Measurements from ENCODE around the gene MPP1. TPM values are rescaled to one million over a fixed set of nuclear protein-coding genes. Genes with fewer than 3 reads are reported as not detected.

MPP1 gene
- total RNA-seq, 1 experiment from 2014 or later: 27.0 TPM

GRCh38 chrX:154822029-154822428 is 16.7 kb upstream of the MPP1 start:
- Histone ChIP-seq H3K9me3 (no peaks in the 10 kb centered on the region), H3K27me3 (replicated peaks; ENCODE audit: control insufficient read depth, insufficient read depth, low read length) (no peaks in the 10 kb centered on the region), H3K4me3 (ENCODE audit: low read depth, low read length) (no peak overlapping the region), H3K4me1 (no peaks in the 10 kb centered on the region), H3K36me3 (ENCODE audit: control insufficient read depth, insufficient read depth, low read length) (no peaks in the 10 kb centered on the region)
- H3K36me3 Mint-ChIP-seq (ENCODE audit: insufficient read depth, unreplicated experiment): no peaks in the 10 kb centered on the region
- no peak overlapping the region for H3K4me3 Mint-ChIP-seq (ENCODE audit: unreplicated experiment)
- no TSS peak for BruUV-seq (replicated peaks)
- H3K4me1 Mint-ChIP-seq (ENCODE audit: low read depth, unreplicated experiment): no peaks in the 10 kb centered on the region
- intact Hi-C loops (cut with micrococcal nuclease; ENCODE audit: unreplicated experiment): no loop called here
- no peak for DNase-seq
- CTCF ChIA-PET: no interaction called here
- POLR2A ChIA-PET: no interaction called here
- H3K27me3 Mint-ChIP-seq (ENCODE audit: insufficient read depth, unreplicated experiment): no peaks in the 10 kb centered on the region
- no peak overlapping the region for H3K27ac Mint-ChIP-seq (ENCODE audit: unreplicated experiment)
- TF ChIP-seq, protein P1, sequence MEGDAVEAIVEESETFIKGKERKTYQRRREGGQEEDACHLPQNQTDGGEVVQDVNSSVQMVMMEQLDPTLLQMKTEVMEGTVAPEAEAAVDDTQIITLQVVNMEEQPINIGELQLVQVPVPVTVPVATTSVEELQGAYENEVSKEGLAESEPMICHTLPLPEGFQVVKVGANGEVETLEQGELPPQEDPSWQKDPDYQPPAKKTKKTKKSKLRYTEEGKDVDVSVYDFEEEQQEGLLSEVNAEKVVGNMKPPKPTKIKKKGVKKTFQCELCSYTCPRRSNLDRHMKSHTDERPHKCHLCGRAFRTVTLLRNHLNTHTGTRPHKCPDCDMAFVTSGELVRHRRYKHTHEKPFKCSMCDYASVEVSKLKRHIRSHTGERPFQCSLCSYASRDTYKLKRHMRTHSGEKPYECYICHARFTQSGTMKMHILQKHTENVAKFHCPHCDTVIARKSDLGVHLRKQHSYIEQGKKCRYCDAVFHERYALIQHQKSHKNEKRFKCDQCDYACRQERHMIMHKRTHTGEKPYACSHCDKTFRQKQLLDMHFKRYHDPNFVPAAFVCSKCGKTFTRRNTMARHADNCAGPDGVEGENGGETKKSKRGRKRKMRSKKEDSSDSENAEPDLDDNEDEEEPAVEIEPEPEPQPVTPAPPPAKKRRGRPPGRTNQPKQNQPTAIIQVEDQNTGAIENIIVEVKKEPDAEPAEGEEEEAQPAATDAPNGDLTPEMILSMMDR (IDR thresholded peaks at IDR 0.05; ENCODE audit: insufficient read depth in 1 of 2, low read depth in 1 of 2, low read length in 1 of 2, severe bottlenecking in 1 of 2, unreplicated experiment in 1 of 2): no peak
- H3K9me3 Mint-ChIP-seq (ENCODE audit: unreplicated experiment): peaks cover 5% of the 10 kb centered on the region

DNA sequence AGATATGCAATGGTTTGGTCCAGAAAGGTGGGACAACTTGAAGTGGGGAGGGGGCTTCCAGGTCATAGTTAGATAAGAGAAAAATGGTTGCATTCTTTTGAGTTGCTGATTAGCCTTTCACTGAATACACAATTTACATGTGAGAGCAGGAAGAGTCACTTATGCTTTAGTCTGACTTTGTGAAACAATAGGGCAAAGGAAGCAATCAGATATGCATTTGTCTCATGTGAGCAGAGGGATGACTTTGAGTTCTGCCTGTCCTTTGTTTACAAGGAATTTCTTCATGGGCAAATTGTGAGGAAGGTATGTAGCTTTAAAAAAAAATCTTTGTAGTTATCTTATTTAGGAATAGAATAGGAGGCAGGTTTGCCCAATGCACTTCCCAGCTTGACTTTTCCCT is 16.2 kb upstream of the MPP1 start:
- Mint-ChIP-seq H3K4me1 (ENCODE audit: low read depth, unreplicated experiment) (no peaks in the 10 kb centered on the region), H3K36me3 (ENCODE audit: insufficient read depth, unreplicated experiment) (no peaks in the 10 kb centered on the region), H3K4me3 (ENCODE audit: unreplicated experiment) (no peak overlapping the region), H3K9me3 (ENCODE audit: unreplicated experiment) (peaks cover 7% of the 10 kb centered on the region), H3K27me3 (ENCODE audit: insufficient read depth, unreplicated experiment) (no peaks in the 10 kb centered on the region), H3K27ac (ENCODE audit: unreplicated experiment) (no peak overlapping the region)
- no TSS peak for BruUV-seq (replicated peaks)
- Histone ChIP-seq H3K36me3 (ENCODE audit: control insufficient read depth, insufficient read depth, low read length) (no peaks in the 10 kb centered on the region), H3K4me3 (ENCODE audit: low read depth, low read length) (no peak overlapping the region), H3K4me1 (no peaks in the 10 kb centered on the region), H3K9me3 (no peaks in the 10 kb centered on the region), H3K27me3 (replicated peaks; ENCODE audit: control insufficient read depth, insufficient read depth, low read length) (no peaks in the 10 kb centered on the region)
- no peak for DNase-seq
- TF ChIP-seq, protein P1 (IDR thresholded peaks at IDR 0.05; ENCODE audit: insufficient read depth in 1 of 2, low read depth in 1 of 2, low read length in 1 of 2, severe bottlenecking in 1 of 2, unreplicated experiment in 1 of 2): no peak
- ChIA-PET POLR2A (no interaction called here), CTCF (no interaction called here)
- intact Hi-C loops (cut with micrococcal nuclease; ENCODE audit: unreplicated experiment): no loop called here

DNA sequence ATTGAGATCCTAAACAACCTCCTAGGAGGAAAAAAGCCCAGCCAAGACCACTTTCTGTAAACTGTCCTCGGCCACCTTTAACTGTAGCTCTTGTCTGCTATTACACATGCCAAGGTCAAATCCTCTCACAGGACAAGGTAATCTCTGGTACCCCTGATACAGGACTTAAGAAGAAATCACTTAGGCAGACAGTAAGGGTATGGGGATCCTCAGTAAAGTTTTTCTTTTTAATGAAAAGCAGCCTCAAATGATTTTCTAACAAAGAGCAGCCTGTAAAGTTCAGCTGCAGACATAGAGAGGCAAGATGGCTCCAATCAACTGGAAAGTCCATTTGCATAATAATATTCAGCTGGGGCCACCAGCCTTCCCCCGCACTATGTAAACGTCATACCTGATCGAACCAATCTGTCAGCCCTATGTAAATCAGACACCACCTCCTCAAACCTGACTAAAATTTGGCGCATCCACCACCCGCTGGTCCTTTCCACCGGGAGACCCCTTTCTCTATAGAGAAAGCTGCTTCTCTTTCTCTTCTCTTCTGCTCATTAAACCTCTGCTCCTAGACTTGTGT is 14.6 kb upstream of the MPP1 start:
- peaks cover 7% of the 10 kb centered on the region for H3K9me3 Mint-ChIP-seq (ENCODE audit: unreplicated experiment)
- intact Hi-C loops (cut with micrococcal nuclease; ENCODE audit: unreplicated experiment): no loop called here
- H3K36me3 Mint-ChIP-seq (ENCODE audit: insufficient read depth, unreplicated experiment): no peaks in the 10 kb centered on the region
- ChIA-PET POLR2A (no interaction called here), CTCF (no interaction called here)
- no peak overlapping the region for H3K27ac Mint-ChIP-seq (ENCODE audit: unreplicated experiment)
- H3K36me3 ChIP-seq (ENCODE audit: control insufficient read depth, insufficient read depth, low read length): no peaks in the 10 kb centered on the region
- TF ChIP-seq, protein P1 (IDR thresholded peaks at IDR 0.05; ENCODE audit: insufficient read depth in 1 of 2, low read depth in 1 of 2, low read length in 1 of 2, severe bottlenecking in 1 of 2, unreplicated experiment in 1 of 2): no peak
- H3K4me3 Mint-ChIP-seq (ENCODE audit: unreplicated experiment): no peak overlapping the region
- no TSS peak for BruUV-seq (replicated peaks)
- no peak for DNase-seq
- no peaks in the 10 kb centered on the region for H3K27me3 ChIP-seq (replicated peaks; ENCODE audit: control insufficient read depth, insufficient read depth, low read length)
- H3K4me1 Mint-ChIP-seq (ENCODE audit: low read depth, unreplicated experiment): no peaks in the 10 kb centered on the region
- H3K4me1 ChIP-seq: no peaks in the 10 kb centered on the region
- no peaks in the 10 kb centered on the region for H3K9me3 ChIP-seq
- H3K4me3 ChIP-seq (ENCODE audit: low read depth, low read length): no peak overlapping the region
- no peaks in the 10 kb centered on the region for H3K27me3 Mint-ChIP-seq (ENCODE audit: insufficient read depth, unreplicated experiment)
